Activated T-cell treated with anti-CD3 and anti-CD28 coated beads, Interleukin-2, amount 50 U/mL, for 48 hours (primary cell): ENCODE measurements around the gene TNIK.

ENCODE experiments used
- DNase-seq, 2 experiments: peaks; one replicate each; pipeline ENCODE4 v3.0.0-alpha.2; 2020

Gene TNIK

GRCh38 chr3:171059978-171060377 is 400.2 kb downstream of the TNIK start:
- DNase-seq: no peak

GRCh38 chr3:171058873-171059603 is 401.2 kb downstream of the TNIK start:
- no peak for DNase-seq

GRCh38 chr3:171058058-171058457 is 402.1 kb downstream of the TNIK start:
- no peak for DNase-seq

- no peak for DNase-seq
Measured at GRCh38 chr3:171057072-171057471, 403.1 kb downstream of the TNIK start.

- DNase-seq: no peak
Measured at GRCh38 chr3:171056528-171056927, 403.7 kb downstream of the TNIK start.

GRCh38 chr3:171055336-171056178 is 404.6 kb downstream of the TNIK start:
- no peak for DNase-seq

- no peak for DNase-seq
Measured at GRCh38 chr3:171054921-171055320, 405.3 kb downstream of the TNIK start.

- no peak for DNase-seq
Measured at GRCh38 chr3:171054231-171054630, 406.0 kb downstream of the TNIK start.

GRCh38 chr3:171049861-171050444 is 410.3 kb downstream of the TNIK start:
- DNase-seq: peak; percentile 48 to 60

GRCh38 chr3:171046760-171047159 is 413.4 kb downstream of the TNIK start:
- DNase-seq: no peak

GRCh38 chr3:171044835-171045793 is 415.1 kb downstream of the TNIK start:
- no peak for DNase-seq

- DNase-seq: no peak
Measured at GRCh38 chr3:171044384-171044783, 415.8 kb downstream of the TNIK start.

GRCh38 chr3:171039674-171040073 is 420.5 kb downstream of the TNIK start:
- DNase-seq: no peak

GRCh38 chr3:171038342-171038741 is 421.9 kb downstream of the TNIK start:
- DNase-seq: no peak

GRCh38 chr3:171028779-171029232 is 431.4 kb downstream of the TNIK start:
- DNase-seq: no peak

- DNase-seq: peak; percentile 76 to 79
Measured at GRCh38 chr3:171028025-171028778, 432.0 kb downstream of the TNIK start.

GRCh38 chr3:171026597-171027293 is 433.5 kb downstream of the TNIK start, which contains the start of gene SLC2A2:
SLC2A2 (minus strand) TSS chr3:171026720; CDS start chr3:171026670, 50 bp downstream.
- DNase-seq: no peak

GRCh38 chr3:171023566-171023965 is 436.6 kb downstream of the TNIK start:
- no peak for DNase-seq

GRCh38 chr3:171021377-171021776 is 438.8 kb downstream of the TNIK start:
- DNase-seq: no peak

- no peak for DNase-seq
Measured at GRCh38 chr3:171018156-171018935, 441.9 kb downstream of the TNIK start.
